ENCODE measurements around the gene REPS1. TPM values are rescaled to one million over a fixed set of nuclear protein-coding genes. Genes with fewer than 3 reads are reported as not detected.

The REPS1 gene
- total RNA-seq, 1 experiment from 2014 or later = 28.6 TPM

- no peak for DNase-seq (ENCODE audit: low read depth, low spot score)
- ATAC-seq = no peak
- CTCF ChIA-PET = no interaction called here
These were observed 19.4 kb upstream of the REPS1 start for GRCh38 chr6:139007428-139007827.

GRCh38 chr6:139006477-139006876 lies 18.4 kb upstream of the REPS1 start:
- CTCF ChIA-PET = no interaction called here

More at GRCh38 chr6:139007428-139007827, 19.4 kb upstream of the REPS1 start:
- TF ChIP-seq SIN3A (IDR thresholded peaks at IDR 0.05; ENCODE audit: borderline replicate concordance, insufficient read depth, low read depth, low read length) = no peak
- no peak for TF ChIP-seq CTCF (IDR thresholded peaks at IDR 0.05)
- TF ChIP-seq REST (IDR thresholded peaks at IDR 0.05; ENCODE audit: insufficient read depth in 1 of 2, low read depth in 2 of 2, low read length in 1 of 2) = no peak
- TF ChIP-seq TCF7L2 (IDR thresholded peaks at IDR 0.05; ENCODE audit: low read depth, low read length) = no peak
- TF ChIP-seq POLR2AphosphoS5 (IDR thresholded peaks at IDR 0.05; ENCODE audit: low read depth, low read length) = no peak
- Histone ChIP-seq H3K4me1 (ENCODE audit: control insufficient read depth, insufficient read depth, low read length) (no peaks in the 10 kb centered on the region), H3K27ac (ENCODE audit: low read length) (no peak overlapping the region), H3K9me3 (ENCODE audit: control insufficient read depth, insufficient read depth, low read depth, low read length) (no peaks in the 10 kb centered on the region), H3K36me3 (ENCODE audit: control insufficient read depth, insufficient read depth, low read length) (no peaks in the 10 kb centered on the region), H3K4me3 (ENCODE audit: low read depth in 2 of 2, low read length in 2 of 2) (no peak overlapping the region), H3K27me3 (ENCODE audit: control insufficient read depth, insufficient read depth, low read length) (peaks cover 18% of the 10 kb centered on the region)
- in situ Hi-C loops (cut with HindIII; ENCODE audit: low pct_unique_long_range_greater_than_20kb, low sequenced_read_pairs) (no loop called here), intact Hi-C loops (cut with micrococcal nuclease; ENCODE audit: unreplicated experiment) (no loop called here)
- POLR2A ChIA-PET = no interaction called here
- no TSS peak for BruUV-seq (replicated peaks)

More at GRCh38 chr6:139006477-139006876, 18.4 kb upstream of the REPS1 start:
- in situ Hi-C loops (cut with HindIII; ENCODE audit: low pct_unique_long_range_greater_than_20kb, low sequenced_read_pairs) = no loop called here
- ATAC-seq = no peak
- Histone ChIP-seq H3K27ac (ENCODE audit: low read length) (no peak overlapping the region), H3K4me1 (ENCODE audit: control insufficient read depth, insufficient read depth, low read length) (no peaks in the 10 kb centered on the region), H3K27me3 (ENCODE audit: control insufficient read depth, insufficient read depth, low read length) (peaks cover 16% of the 10 kb centered on the region), H3K9me3 (ENCODE audit: control insufficient read depth, insufficient read depth, low read depth, low read length) (no peaks in the 10 kb centered on the region), H3K36me3 (ENCODE audit: control insufficient read depth, insufficient read depth, low read length) (no peaks in the 10 kb centered on the region), H3K4me3 (ENCODE audit: low read depth in 2 of 2, low read length in 2 of 2) (no peak overlapping the region)
- no TSS peak for BruUV-seq (replicated peaks)
- no peak for DNase-seq (ENCODE audit: low read depth, low spot score)
- POLR2A ChIA-PET = interaction anchor here (0.5 kb wide), 1 partner anchor 24 kb away, joined by 3 read pairs; no protein-coding TSS in a partner anchor
- intact Hi-C loops (cut with micrococcal nuclease; ENCODE audit: unreplicated experiment) = no loop called here
- TF ChIP-seq REST (IDR thresholded peaks at IDR 0.05; ENCODE audit: insufficient read depth in 1 of 2, low read depth in 2 of 2, low read length in 1 of 2) (no peak), TCF7L2 (IDR thresholded peaks at IDR 0.05; ENCODE audit: low read depth, low read length) (no peak), CTCF (IDR thresholded peaks at IDR 0.05) (no peak), SIN3A (IDR thresholded peaks at IDR 0.05; ENCODE audit: borderline replicate concordance, insufficient read depth, low read depth, low read length) (no peak), POLR2AphosphoS5 (IDR thresholded peaks at IDR 0.05; ENCODE audit: low read depth, low read length) (no peak)

All from Panc1 (cell line).